Measurements from ENCODE around the gene SMYD3. TPM values are rescaled to one million over a fixed set of nuclear protein-coding genes. Genes with fewer than 3 reads are reported as not detected.

The SMYD3 gene
- total RNA-seq, 1 donor from 2014 or later = 20.8 TPM

DNA sequence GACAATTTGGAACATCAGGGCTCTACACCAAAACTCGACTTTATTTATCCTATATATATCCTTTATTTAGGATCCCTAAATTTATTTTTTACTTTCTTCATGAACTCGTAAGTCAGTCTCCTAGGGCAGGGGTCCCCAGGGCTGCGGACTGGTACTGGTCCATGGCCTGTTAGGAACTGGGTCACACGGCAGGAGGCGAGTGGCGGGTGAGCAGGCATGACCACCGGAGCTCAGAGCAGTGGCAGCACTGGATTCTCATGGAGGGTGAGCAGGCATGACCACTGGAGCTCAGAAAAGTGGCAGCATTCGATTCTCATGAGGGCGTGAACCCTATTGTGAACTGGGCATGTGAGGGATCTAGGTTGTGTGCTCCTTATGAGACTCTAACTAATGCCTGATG, 427.0 kb downstream of the SMYD3 start:
- intact Hi-C loops (cut with micrococcal nuclease) = no loop called here
- H3K4me1 Mint-ChIP-seq = no peaks in the 10 kb centered on the region
- ChIA-PET POLR2A (no interaction called here), CTCF (no interaction called here)
- DNase-seq (no peak), ATAC-seq (ENCODE audit: low read depth) (no peak)
- TF ChIP-seq, protein P1, sequence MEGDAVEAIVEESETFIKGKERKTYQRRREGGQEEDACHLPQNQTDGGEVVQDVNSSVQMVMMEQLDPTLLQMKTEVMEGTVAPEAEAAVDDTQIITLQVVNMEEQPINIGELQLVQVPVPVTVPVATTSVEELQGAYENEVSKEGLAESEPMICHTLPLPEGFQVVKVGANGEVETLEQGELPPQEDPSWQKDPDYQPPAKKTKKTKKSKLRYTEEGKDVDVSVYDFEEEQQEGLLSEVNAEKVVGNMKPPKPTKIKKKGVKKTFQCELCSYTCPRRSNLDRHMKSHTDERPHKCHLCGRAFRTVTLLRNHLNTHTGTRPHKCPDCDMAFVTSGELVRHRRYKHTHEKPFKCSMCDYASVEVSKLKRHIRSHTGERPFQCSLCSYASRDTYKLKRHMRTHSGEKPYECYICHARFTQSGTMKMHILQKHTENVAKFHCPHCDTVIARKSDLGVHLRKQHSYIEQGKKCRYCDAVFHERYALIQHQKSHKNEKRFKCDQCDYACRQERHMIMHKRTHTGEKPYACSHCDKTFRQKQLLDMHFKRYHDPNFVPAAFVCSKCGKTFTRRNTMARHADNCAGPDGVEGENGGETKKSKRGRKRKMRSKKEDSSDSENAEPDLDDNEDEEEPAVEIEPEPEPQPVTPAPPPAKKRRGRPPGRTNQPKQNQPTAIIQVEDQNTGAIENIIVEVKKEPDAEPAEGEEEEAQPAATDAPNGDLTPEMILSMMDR (IDR thresholded peaks at IDR 0.05) = no peak
- H3K27ac Mint-ChIP-seq = no peak overlapping the region
- peaks cover 9% of the 10 kb centered on the region for H3K36me3 Mint-ChIP-seq (ENCODE audit: low read depth)
- peaks cover 6% of the 10 kb centered on the region for H3K9me3 Mint-ChIP-seq
- H3K27me3 Mint-ChIP-seq = no peaks in the 10 kb centered on the region
- H3K4me3 Mint-ChIP-seq = no peak overlapping the region

DNA sequence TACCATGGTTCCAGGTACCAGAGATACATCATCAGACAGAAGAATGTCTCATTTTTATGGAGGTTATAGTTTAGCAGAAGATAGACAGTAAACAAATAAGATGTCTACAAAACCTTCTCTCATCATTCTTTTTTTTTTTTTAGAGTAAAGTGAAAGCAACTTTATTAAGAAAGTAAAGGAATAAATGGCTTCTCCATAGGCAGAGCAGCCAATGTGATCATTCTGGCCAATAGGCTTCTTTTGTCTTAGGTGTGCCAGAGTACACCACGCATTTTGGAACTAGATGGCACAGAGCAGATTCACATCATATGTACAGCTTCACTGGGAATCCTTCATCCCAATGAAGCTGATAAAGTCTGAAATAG, 428.2 kb downstream of the SMYD3 start:
- Mint-ChIP-seq H3K36me3 (ENCODE audit: low read depth) (peaks cover 9% of the 10 kb centered on the region), H3K4me1 (no peaks in the 10 kb centered on the region), H3K27me3 (no peaks in the 10 kb centered on the region), H3K9me3 (peaks cover 6% of the 10 kb centered on the region), H3K27ac (no peak overlapping the region), H3K4me3 (no peak overlapping the region)
- intact Hi-C loops (cut with micrococcal nuclease) = no loop called here
- CTCF ChIA-PET = no interaction called here
- ATAC-seq (ENCODE audit: low read depth) = no peak
- POLR2A ChIA-PET = no interaction called here
- TF ChIP-seq, protein P1 (IDR thresholded peaks at IDR 0.05) = no peak
- no peak for DNase-seq

DNA sequence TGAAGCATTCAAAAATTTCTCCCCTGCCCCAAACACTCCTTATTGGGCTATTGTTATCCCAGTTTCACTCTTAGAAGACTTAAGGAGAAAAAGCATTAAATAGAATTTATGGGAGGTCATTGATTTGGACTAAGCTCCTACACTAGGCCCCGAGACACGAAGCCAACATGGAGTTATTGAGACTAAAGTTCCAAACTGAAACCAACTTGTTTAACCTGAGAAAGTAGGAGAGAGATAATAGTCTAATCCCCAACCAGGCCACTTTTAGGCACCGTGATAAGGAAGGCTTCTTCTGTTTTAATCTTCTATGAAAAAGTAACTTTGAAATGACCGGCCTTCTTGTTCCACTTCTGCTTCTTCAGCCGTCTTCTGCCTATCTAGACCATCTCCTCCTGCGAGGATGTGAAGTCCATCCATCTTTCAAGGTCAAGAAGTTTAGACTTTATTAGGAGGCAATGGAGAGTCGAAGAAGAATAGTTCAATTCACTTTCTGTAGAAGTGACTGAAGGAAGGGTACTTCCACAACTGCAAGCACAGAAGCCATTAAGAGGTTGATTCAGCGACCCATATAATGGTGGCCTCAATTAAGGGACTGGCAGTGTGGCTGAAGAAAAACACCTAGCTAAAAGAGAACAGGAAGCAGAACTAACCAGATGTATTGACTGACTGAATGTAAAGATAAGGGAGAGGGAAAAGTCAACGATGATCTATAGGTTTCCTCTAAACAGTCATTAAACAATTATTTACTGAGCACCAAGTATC, 428.8 kb downstream of the SMYD3 start:
- TF ChIP-seq, protein P1 (IDR thresholded peaks at IDR 0.05) = no peak
- intact Hi-C loops (cut with micrococcal nuclease) = no loop called here
- Mint-ChIP-seq H3K27me3 (no peaks in the 10 kb centered on the region), H3K9me3 (peaks cover 2% of the 10 kb centered on the region), H3K36me3 (ENCODE audit: low read depth) (peaks cover 6% of the 10 kb centered on the region), H3K4me3 (no peak overlapping the region), H3K4me1 (no peaks in the 10 kb centered on the region), H3K27ac (no peak overlapping the region)
- no peak for ATAC-seq (ENCODE audit: low read depth)
- no peak for DNase-seq
- POLR2A ChIA-PET = no interaction called here
- CTCF ChIA-PET = no interaction called here

- DNase-seq (no peak), ATAC-seq (ENCODE audit: low read depth) (no peak)
- Mint-ChIP-seq H3K4me3 (no peak overlapping the region), H3K9me3 (no peaks in the 10 kb centered on the region), H3K27me3 (no peaks in the 10 kb centered on the region), H3K36me3 (ENCODE audit: low read depth) (peaks cover 4% of the 10 kb centered on the region), H3K27ac (no peak overlapping the region), H3K4me1 (no peaks in the 10 kb centered on the region)
- intact Hi-C loops (cut with micrococcal nuclease) = no loop called here
- TF ChIP-seq, protein P1 (IDR thresholded peaks at IDR 0.05) = no peak
- CTCF ChIA-PET = no interaction called here
- POLR2A ChIA-PET = no interaction called here
Measured at GRCh38 chr1:246077476-246077875, 429.6 kb downstream of the SMYD3 start.

- no peak overlapping the region for H3K27ac Mint-ChIP-seq
- CTCF ChIA-PET = no interaction called here
Measured at GRCh38 chr1:246074421-246074820, 432.7 kb downstream of the SMYD3 start.

More at GRCh38 chr1:246074421-246074820, 432.7 kb downstream of the SMYD3 start:
- no peak for DNase-seq
- no peak overlapping the region for H3K4me3 Mint-ChIP-seq
- no peaks in the 10 kb centered on the region for H3K9me3 Mint-ChIP-seq
- POLR2A ChIA-PET = no interaction called here
- ATAC-seq (ENCODE audit: low read depth) = no peak
- no peaks in the 10 kb centered on the region for H3K27me3 Mint-ChIP-seq
- intact Hi-C loops (cut with micrococcal nuclease) = no loop called here
- no peaks in the 10 kb centered on the region for H3K36me3 Mint-ChIP-seq (ENCODE audit: low read depth)
- H3K4me1 Mint-ChIP-seq = no peaks in the 10 kb centered on the region
- TF ChIP-seq, protein P1 (IDR thresholded peaks at IDR 0.05) = no peak
